ENCODE measurements around the gene COL4A6.
A peak's percentile ranks its signal among the peaks of the same experiment; 100 is the strongest.

COL4A6 gene

GRCh38 chrX:108216919-108217571, 221.2 kb downstream of the COL4A6 start:
- peak; percentile 30 for DNase-seq (ENCODE audit: low read depth)

- DNase-seq (ENCODE audit: low read depth) = peak; percentile 32
These were observed 221.8 kb downstream of the COL4A6 start for GRCh38 chrX:108216405-108216804.

GRCh38 chrX:108211301-108211700, 226.9 kb downstream of the COL4A6 start:
- DNase-seq (ENCODE audit: low read depth) = no peak

GRCh38 chrX:108209006-108209554, 229.1 kb downstream of the COL4A6 start:
- no peak for DNase-seq (ENCODE audit: low read depth)

- DNase-seq (ENCODE audit: low read depth) = no peak
These were observed 234.7 kb downstream of the COL4A6 start for GRCh38 chrX:108203540-108203939.

- DNase-seq (ENCODE audit: low read depth) = peak; percentile 40
These were observed 238.5 kb downstream of the COL4A6 start for GRCh38 chrX:108199691-108200090.

GRCh38 chrX:108199041-108199440, 239.2 kb downstream of the COL4A6 start:
- DNase-seq (ENCODE audit: low read depth) = no peak

- peak; percentile 57 for DNase-seq (ENCODE audit: low read depth)
These were observed 239.8 kb downstream of the COL4A6 start for GRCh38 chrX:108198420-108198819.

GRCh38 chrX:108186811-108187210, 251.4 kb downstream of the COL4A6 start:
- DNase-seq (ENCODE audit: low read depth) = peak; percentile 90

- DNase-seq (ENCODE audit: low read depth) = no peak
These were observed 260.1 kb downstream of the COL4A6 start for GRCh38 chrX:108178143-108178498.

GRCh38 chrX:108177351-108178142, 260.7 kb downstream of the COL4A6 start:
- peak; percentile 18 for DNase-seq (ENCODE audit: low read depth)

GRCh38 chrX:108173874-108174273, 264.3 kb downstream of the COL4A6 start:
- no peak for DNase-seq (ENCODE audit: low read depth)

- no peak for DNase-seq (ENCODE audit: low read depth)
These were observed 266.6 kb downstream of the COL4A6 start for GRCh38 chrX:108171671-108172070.

GRCh38 chrX:108169768-108170167, 268.5 kb downstream of the COL4A6 start:
- DNase-seq (ENCODE audit: low read depth) = no peak

GRCh38 chrX:108168961-108169740, 269.1 kb downstream of the COL4A6 start:
- no peak for DNase-seq (ENCODE audit: low read depth)

GRCh38 chrX:108167211-108167872, 270.9 kb downstream of the COL4A6 start:
- DNase-seq (ENCODE audit: low read depth) = peak; percentile 62

- DNase-seq (ENCODE audit: low read depth) = peak; percentile 57
These were observed 272.7 kb downstream of the COL4A6 start for GRCh38 chrX:108165383-108166111.

GRCh38 chrX:108163333-108164082, 274.7 kb downstream of the COL4A6 start:
- DNase-seq (ENCODE audit: low read depth) = no peak

GRCh38 chrX:108162265-108162664, 276.0 kb downstream of the COL4A6 start:
- no peak for DNase-seq (ENCODE audit: low read depth)

- DNase-seq (ENCODE audit: low read depth) = no peak
These were observed 277.9 kb downstream of the COL4A6 start for GRCh38 chrX:108160309-108160708.

Measured in iris pigment epithelial cell (primary cell).